Measurements from ENCODE around the gene MGAT4C.
"Not testable (repeated sequence)": the region's sequence is repeated elsewhere in the genome, so short reads cannot be mapped to it uniquely, and the experiment has no call there.

The MGAT4C gene

DNA sequence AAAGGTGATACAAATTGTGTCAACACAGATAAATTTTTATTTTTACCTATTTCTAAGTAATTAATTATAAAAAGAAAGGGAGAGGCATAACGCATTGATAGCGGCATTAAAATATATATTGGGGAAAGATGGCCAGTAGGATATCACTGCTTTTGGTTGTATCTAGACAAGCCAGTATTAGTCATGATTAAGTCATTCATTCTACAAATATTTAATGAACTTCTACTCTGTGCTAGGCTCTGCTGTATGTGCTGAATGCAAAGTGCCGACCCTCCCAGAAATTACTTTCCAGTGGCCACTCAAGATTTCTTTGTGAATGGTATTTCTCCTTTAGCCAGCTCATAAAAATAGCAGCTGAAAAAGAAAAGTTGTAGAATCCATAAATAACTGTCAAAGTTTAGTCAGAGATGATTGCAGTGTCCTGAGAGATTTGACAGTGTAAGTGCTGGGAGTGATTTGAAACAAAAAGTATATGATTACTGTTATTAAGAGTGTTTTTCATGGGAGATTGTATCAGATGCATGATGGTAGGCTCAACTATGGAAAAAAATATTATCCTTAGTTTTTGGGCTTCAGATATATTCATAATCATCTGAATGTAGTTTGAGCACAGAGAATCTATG, 133.2 kb downstream of the MGAT4C start:
- no peak for DNase-seq

DNA sequence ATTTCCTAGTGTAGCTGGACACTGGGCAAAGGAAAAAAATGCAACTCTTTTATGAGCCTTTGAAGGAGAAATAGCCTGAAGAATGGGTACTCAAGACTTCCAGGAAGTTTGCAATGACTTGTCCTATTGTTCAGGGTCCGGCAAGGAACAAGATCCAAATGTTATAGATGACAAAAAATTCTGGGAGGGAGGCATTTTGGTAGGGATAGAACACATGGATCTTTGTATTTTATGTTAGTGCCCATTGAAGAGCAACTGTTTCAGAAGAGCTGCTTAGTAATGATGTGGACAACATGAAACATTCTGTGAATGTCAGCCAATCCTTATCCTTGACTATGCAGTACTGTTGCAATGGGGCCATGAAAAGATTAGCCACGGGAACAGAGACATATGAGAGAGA, 138.0 kb downstream of the MGAT4C start:
- DNase-seq, result no peak

DNA sequence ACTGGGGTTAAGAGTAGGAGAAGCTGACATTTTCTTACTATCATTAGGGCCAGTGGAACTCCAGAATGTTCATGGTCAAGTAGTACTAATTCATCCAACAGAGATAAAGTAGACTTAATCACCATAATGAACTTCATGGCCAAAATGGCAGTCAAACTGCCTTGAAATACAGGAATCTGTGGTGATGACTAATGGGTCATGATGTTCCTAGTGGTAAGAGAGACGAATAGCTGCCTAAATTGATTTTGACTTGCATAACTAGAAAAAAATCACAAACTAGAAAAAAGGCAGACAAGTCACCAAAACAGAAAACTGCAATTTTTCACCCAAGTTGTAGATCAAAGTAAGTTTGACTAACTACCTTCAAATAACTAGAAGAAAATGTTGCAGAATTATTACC, 138.5 kb downstream of the MGAT4C start:
- DNase-seq, result no peak

DNA sequence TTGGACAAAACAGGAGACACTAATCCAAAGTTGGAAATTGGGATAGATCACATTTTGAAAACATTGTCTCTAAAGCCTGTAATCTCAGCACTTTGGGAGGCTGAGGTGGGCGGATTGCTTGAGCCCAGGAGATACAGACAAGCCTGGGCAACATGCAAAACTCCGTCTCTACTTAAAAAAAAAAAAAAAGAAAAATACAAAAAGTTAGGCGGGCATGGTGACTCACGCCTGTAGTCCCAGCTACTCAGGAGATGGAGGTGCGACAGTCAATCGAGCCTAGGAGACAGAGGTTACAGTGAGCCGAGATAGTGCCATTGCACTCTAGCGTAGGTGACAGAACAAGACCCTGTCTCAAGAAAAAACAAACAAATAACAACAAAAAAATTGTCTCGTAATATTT, 152.1 kb downstream of the MGAT4C start:
- DNase-seq, result no peak

DNA sequence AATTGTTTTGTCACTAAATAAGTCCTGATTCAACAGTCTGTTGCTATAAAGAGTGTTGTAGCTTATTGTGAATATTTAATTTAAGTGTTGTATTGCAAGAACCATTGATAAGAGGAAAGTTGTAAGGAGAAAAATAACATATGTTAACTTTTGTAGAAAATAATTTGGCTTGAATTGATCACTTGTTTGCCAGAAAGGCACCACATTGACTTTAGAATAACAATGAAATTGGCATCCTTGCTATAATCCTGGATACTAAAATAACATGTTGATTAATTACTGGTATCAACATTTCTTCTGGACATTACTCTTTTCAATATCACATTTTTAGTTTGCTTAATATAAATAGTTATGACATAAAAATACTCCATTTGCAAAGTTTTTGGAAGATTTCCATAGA, 159.0 kb downstream of the MGAT4C start:
- no peak for DNase-seq

DNA sequence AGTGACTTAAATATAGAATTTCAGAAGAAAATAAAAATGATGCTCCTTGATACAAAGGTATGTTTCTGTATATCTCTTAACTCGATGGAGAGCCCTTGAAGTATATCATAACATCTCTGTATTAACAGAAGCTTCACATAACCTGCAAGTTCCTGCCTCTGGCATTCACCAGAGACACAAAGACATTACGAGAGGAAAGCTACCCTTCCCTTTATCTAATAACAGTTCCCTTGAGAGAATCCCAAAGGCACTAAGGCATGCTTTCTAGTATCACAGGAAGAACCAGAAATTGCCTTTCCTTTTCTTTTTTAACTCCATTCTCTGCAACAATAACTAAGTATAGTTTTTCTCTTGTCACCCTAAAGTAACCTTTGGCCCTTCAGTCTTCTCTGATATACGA, 164.5 kb downstream of the MGAT4C start:
- no peak for DNase-seq

DNA sequence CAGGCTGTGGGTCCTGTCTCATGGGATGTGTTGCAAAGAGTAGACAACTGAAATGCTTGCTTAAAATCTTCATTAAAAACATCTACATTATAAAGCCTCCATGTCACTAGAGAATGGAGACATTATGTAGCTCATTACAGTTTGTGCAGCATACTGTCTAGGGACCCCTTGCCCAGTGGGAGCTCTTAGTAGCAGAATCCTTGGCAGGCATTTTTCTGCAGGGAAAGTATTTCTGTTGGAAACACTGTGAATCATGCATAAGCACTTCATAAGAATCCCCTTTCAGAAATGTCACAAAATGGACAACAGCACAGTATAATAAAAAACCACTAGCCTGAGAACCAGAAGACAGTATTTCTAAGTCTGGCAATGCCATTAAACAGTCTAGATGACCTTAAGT, 174.3 kb downstream of the MGAT4C start:
- DNase-seq, result no peak

DNA sequence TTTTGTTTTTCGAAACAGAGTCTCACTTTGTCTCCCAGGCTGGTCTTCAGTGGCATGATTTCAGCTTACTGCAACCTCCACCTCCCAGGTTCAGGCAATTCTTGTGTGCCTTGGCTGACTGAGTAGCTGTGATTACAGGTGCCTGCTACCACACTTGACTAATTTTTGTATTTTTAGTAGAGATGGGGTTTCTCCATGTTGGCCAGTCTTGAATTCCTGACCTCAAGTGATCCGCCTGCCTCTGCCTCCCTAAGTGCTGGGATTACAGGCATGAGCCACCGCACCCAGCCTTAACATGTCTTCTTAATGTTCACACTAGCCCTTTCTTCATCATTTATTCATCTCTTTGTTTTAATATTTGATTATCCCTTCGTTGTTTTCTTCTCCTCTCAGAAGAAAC, 197.1 kb downstream of the MGAT4C start:
- not testable (repeated sequence) for DNase-seq

DNA sequence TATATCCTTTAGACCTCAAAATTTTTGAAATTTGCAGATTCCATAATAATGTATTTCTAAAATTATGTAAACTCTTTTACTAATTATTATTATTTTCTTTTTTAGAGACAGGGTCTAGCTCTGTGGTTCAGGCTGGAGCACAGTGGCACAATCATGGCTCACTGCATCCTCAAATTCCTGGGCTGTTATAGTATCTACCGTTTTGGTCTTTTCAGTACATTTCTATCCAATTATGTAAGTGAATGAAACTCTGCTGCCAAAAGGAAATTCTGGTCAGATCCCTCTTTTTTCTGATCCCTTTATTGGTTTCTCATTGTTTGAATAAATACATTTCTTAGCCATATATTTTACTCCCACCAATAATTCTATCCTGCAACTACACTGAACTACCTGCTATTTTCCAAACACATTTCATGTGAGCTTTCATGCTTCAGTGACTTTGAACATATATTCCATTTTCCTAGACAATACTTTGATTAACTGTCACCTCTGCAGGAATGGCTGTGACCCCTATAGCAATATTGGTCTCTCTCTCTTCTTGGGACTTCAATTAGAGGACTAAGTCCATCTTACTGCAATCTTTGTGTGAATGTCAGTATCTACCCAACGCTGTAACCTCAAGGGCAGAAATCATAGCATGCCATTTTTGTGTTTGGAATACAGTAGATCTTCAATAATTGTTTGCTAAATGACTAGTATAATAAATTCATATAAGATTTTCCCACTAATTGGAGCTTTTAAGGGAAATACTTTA, 198.9 kb downstream of the MGAT4C start:
- no peak for DNase-seq

DNA sequence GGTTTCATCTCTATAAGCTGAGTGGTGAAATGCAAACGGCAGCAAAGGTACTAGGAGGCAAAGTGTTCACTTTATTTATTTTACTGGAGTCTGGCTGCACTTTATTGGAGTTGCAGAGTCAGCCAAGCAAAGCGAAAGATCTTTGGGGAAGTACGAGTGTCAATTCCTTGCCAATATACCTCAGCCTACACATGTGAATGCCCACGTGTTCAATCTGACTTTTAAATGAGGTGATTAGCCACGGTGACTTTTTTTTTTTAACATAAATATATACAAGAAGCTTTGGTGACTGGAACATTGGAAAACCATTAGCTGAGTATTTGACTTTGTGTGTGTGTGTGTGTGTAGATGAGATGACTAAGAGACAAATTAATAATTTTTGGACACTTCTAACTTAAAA, 203.3 kb downstream of the MGAT4C start:
- no peak for DNase-seq

DNA sequence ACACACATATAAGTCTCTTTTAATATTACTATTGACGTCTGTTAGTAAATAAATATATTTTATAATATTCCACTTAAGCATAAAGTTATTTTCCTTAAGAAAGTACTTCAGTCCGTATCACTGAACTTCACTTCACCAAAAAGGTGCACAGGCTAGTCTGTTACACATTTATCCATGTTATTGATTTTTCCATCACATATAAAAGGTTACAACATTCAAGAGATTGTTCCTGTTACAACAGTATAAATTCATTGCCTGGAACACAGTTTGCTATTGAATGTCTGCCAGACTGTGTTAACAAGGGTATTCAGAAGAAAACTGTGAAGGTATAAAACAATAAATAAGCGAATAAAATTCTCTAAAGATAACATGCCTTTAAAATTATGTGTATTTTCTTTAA, 206.2 kb downstream of the MGAT4C start:
- no peak for DNase-seq

DNA sequence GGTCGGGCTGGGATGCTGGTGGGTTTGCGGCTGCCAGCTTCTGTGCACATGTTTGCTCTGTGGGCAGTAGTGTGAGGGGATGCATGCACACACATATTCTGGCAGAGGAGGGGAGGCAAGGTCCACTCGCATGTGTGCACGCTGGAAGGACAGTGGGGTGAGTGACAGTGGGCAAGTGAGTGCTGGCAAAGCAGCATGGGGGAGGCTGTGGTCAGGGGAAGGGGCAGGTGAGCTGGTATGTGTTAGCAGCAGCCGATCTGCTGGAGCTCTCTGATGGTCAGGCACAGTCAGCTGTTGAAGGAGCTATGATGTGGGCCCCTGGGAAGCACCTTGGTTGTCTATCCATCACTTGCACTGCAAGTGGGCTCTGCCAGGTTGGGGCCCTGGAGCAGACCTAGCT, 211.8 kb downstream of the MGAT4C start:
- DNase-seq, result no peak

DNA sequence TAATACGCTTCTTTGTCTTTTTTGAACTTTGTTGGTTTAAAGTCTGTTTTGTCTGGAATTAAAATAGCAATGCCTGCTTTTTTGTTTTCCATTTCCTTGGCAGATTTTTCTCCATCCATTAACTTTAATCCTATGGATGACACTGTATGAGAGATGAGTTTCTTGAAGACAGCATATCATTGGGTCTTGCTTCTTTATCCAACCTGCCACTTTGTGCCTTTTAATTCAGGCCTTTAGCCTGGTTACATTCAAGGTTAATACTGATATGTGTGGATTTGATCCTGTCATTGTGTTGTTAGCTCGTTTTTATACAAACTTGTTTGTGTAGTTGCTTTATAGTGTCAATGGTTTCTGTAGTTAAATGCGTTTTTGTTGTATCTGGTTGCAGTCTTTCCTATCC, 214.1 kb downstream of the MGAT4C start:
- no peak for DNase-seq

DNA sequence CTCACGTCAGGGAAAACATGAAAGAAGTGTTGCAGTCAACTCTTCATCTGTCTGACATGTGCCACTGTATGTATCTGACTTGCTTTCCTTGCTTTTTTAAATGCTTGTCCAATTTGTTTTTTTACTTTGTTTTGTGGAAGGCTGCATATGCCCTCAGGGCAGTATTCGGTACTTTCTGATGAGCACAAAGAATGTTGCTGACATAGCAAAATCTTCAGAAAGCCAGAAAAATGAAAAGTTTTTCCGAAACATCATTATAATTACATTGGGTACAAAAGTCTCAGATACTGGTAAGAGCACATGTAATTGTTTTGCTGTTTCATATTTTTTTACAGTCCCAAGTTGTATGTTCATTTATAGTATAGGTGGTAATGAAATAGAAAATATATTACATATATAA, 237.8 kb downstream of the MGAT4C start:
- DNase-seq, result no peak

DNA sequence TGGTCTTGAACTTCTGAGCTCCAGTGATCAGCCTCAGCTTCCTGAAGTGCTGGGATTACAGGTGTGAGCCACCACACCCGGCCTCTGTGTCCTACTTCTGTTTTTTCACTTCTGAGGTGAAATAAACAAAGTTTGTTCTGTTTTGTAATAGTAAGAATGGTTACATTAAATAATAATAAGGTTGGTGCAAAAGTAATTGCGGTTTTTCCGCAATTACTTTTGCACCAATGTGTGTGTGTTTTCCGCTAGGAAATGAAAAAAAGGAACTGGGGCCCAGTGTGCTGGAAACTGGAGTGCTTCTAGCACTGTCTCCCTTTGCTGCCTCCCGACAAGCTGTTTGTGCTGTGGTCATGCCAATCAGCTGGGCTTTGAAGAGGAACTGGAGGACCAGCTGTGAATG, 241.2 kb downstream of the MGAT4C start:
- DNase-seq, result no peak

DNA sequence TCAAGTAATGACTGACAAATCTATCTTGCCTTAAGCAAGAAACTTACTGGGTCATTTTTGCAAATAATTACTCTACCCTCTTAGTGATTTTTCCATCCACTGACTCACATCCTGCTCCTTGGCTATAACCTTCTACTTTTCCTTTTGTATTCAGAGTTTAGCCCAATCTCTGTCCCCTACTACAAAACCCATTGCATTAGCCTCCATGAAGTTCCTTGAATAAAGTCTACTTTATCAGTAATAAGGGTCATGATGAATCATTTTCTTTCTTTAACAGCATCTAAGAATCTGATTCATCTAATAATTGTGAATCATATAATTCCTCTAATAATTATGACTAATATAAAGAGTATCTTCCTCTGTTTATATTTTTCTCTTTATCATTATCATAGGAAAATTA, 249.5 kb downstream of the MGAT4C start:
- DNase-seq, result no peak

DNA sequence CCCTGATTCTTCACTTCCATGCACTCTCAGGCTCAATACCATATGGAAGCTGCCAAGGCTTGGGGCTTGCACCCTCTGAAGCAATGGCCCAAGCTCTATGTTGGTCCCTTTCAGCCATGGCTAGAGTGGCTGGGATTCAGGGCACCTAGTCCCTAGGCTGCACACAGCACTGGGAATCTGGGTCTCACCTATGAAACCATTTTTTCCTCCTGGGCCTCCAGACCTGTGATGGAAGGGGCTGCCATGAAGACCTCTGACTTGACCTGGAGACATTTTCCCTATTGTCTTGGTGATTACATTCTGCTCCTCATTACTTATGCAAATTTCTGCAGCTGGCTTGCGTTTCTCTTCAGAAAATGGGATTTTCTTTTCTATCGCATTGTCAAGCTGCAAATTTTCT, 258.1 kb downstream of the MGAT4C start:
- no peak for DNase-seq

DNA sequence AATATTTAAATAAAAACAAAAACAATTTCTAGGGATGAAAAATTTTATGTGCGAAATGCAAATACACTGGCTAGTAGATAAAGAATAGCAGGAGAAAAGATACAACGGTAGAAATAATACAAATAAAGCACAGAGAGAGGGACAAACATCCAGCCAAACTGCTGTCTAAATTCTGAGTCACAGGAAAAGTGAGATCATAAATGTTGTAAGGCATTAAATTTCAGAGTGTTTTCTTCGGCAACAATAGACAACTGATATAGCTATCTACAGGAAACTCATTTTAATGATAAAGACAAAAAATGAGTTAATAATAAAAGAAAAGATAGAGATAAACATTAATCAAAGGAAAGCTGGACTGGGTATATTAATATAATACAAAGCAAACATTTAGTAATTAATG, 259.9 kb downstream of the MGAT4C start:
- no peak for DNase-seq

DNA sequence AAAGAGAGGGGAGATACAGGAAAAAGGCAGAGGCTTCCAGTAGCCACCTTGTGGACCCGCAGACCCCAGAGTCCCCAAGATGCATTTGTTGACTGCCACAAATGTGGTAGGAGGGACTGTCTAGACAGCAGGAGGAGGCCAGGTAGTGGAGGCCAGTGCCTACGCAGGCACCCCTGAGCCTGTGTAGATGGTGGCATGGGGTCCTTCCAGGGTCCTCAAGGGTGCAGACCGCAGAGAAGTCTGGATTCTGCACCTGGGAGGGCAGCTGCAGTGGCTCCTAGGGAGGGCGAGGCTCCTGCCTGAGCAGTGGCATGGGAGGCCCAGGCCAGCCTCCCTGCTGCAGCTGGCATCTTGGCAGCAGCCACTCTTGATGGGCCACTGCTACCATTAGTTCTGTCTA, 262.4 kb downstream of the MGAT4C start:
- no peak for DNase-seq

DNA sequence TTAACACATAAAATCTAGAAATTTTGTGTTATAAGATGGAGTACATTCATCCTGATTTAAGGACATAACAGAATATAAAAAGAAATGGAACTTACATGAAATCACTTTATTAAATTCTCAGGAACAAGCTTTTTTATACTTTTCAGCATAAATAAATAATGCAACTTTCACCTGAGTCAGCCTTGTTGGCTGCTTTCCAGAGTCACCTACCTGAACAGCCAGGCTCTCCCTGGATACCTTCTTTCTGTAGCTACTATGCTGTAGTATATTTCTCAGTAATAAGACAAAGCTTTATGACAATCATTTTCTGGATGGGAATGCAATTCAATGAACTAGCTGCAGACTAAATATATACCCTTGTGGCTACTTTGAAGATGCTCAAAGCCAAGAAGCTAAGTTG, 270.2 kb downstream of the MGAT4C start:
- no peak for DNase-seq

DNA sequence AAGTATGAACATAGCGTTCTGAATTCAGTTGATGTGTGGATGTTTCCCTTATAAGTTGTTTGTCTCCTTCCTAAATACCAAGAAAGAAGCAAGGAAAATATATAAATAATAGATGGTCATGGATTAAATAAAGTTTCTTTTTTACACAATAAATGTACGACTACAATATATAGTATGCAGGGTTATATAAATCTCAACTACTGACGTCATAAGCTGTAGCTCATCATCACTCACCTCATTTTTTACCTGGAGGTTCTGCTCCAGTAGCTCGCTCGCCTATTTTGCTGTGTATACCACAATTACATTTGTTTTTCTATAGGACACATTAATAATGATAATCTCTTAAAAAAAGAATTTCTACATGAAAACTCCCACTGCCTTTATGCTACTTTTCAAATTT, 272.6 kb downstream of the MGAT4C start:
- DNase-seq, result no peak

DNA sequence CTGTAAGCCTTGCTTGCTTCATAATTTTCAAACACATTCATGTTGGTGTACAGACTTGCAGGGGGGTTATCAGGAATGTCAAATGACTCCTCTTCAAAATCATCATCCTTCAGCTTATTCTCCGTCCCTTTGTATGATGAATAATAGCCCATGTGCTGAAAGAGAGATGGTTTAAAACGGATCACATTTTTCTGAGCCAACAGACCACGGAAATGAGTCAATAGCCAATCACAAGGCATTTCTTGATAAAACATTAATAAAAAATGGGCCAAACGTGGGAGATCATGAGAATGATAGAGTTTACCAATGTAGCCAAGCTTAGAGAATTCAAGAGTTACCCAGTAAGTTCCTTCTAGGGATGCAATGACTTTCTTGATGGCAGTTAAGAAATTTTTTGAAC, 276.6 kb downstream of the MGAT4C start:
- DNase-seq, result no peak

DNA sequence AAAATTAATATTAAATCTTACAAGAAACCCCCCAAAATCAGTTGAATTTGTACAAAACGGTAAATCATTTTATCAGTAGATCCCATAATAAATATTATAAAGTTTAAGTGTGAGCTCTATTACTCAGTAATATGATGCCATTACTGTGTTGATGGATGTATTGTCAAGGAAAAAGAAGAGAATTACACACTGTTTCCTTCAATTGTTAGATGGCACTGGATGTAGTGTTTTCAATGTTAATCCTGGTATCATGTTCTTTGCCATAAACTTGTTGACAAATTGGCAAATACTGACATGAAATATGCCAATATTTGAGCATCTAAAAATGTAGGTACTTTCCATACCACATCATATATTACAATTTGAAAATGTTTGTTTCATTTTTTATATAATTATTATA, 280.5 kb downstream of the MGAT4C start:
- no peak for DNase-seq

DNA sequence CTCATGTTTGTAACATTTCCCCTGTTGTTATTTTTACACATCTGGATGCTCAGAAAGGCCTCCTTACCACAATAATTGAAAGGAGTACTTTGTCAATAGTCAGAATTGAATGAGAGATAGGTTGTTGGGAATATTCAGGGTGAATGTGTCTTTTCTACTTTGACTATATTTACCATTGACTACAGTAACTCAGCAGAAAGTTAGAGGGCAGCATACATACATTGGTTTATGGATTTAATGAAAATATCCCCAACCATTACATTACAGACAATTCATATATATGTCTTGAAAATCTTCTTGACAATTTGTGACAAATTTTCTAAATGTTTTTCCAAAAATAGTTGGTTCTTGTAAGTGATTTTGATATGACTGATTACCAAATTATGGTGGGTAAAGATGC, 284.4 kb downstream of the MGAT4C start:
- no peak for DNase-seq

DNA sequence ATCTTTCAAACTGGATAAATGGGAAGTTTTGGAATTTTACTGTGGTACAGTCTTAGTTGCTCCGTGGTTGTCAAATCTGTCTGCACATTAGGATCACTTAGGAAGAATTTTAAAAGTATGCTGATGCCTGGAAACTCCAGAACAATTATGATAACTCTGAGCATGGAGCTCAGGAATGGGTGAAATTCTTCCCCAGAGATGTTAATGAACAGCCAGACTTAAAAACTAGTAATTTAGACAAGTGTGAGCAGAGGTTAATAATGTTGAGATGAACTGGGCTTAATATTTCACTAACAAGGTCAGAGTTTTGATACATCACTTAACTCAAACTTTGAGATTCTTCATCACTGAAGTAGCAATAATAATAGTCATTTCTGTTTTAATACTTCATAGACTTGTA, 287.6 kb downstream of the MGAT4C start:
- DNase-seq, result no peak
